Fibroblast of peridontal ligament (primary cell): ENCODE measurements around the gene ZNF165.
A peak's percentile ranks its signal among the peaks of the same experiment; 100 is the strongest.
"Not testable (repeated sequence)": the region's sequence is repeated elsewhere in the genome, so short reads cannot be mapped to it uniquely, and the experiment has no call there.

Experiments used
- DNase-seq: peaks from one replicate; pipeline ENCODE4 v3.0.0-alpha.2; 2010; ENCODE audit errors: extremely low read depth

The ZNF165 gene

GRCh38 chr6:28080381-28080630 lies at the start of gene ZNF165:
ZNF165 (plus strand) TSS chr6:28080568; CDS start chr6:28085481, 4,913 bp downstream.
- DNase-seq, result not testable (repeated sequence)

- DNase-seq, result no peak
These were observed 26.8 kb upstream of the ZNF165 start for GRCh38 chr6:28053584-28053983.

DNA sequence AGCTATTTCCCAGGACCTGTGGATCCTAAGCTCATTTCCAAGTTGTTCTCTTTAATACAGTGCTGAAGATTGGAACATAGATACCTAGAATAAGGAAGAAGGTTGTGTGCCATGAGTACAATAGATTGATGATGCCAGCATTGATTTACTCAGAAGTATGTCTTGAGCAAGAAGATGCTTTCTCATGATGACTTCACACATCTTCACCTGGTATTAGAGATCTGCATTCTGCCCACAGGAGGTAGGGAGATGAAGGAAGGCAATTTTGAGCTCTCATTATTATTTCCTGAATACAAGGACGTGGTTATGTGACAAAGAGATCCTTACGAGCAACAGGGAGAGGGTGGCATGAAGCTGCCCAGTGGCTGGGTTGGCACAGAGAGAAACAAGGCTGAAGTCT lies 20.0 kb upstream of the ZNF165 start:
- DNase-seq, result no peak

- no peak for DNase-seq
These were observed 16.1 kb upstream of the ZNF165 start for GRCh38 chr6:28064272-28064671.

DNA sequence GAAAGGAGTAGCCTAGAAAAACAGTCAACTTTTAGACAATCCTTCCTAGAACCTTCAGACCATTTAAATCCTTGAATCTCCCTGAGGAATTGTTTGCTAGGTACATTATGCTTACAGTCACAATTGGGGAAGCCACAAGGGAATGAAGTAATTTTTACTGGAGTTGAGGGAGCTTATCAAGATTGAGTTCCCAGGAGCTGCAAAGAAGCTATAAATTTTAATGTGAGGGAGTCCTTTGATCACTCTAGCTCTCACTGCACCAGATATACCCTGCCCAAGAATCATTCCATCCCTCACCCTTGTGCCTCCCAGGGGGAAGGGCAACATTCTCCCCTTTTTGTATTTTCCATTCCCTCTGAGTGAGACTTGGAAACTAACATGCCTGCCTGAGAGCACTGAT lies 12.3 kb upstream of the ZNF165 start:
- DNase-seq, result no peak

- not testable (repeated sequence) for DNase-seq
These were observed 9.4 kb upstream of the ZNF165 start for GRCh38 chr6:28070968-28071367.

- no peak for DNase-seq
These were observed 2.3 kb upstream of the ZNF165 start for GRCh38 chr6:28078050-28078449.

DNA sequence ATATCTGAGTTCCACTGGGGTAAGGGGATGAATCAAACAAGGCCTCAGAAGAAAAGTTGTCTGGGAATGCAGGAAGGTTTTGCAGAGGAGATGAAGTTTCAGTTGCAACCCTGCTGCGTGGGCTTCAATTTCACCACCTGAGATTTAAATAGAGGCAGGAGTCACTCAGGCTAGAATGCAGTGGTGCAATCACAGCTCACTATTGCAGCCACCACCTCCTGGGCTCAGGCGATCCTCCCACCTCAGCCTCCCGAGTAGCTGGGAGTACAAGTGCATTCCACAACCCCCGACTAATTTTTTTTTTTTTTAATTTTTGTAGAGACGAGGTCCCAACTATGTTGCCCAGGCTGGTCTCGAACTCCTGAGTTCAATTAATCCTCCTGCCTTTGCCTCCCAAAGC lies 1.5 kb upstream of the ZNF165 start:
- no peak for DNase-seq

DNA sequence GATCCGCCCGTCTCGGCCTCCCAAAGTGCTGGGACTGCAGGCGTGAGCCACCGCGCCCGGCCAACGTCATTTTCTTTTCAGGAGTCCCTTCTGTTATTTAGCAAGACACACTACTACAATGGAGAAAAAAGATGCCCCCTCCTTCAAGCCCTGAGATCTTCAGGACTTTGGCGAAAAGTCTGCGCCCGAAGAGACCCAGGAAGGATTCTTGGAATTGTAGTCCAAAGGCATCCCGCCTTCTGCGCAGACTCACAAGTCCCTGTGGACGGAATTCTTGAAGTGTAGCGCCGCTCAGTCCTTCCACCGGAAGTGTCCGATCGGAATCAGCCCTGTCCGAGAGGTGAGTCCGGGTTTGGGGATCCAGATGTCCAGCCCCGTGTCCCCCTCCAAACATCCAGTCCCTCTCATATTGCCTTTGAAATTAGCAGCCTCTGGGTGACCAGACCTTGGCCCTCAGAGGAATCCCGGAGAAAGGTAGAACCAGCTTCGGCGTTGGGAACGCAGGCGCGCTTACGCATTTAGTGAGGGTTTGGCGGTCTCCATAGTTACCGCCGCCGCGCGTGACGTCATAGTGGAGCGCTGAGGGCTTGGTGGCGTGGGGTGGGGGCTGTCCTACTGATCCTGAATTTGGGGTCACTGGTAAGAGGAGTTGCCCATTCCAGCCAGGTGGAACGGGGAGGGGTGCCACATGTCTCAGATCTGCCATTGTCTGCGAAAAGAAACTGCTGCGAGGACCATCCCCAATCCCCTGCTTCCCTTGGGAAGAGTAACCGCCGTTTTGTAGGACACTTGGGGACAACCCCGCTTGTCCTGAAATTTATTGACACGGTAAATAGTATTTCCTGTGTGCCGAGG lies 490 bp downstream of the ZNF165 start:
- DNase-seq, result peak; percentile 99

DNA sequence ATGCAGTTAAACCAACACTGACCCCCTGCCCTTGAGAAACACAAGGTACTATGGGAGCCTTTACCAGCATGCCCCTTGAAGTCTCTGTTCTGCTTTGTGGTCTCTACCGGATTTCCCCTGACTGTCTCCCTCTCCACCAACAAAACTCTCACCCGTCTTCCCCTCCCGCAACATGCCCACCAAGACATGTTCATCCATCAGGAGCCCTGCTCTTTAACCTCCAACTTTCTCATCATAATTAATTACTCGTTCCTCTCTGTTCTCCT lies 1.1 kb downstream of the ZNF165 start:
- DNase-seq, result no peak

DNA sequence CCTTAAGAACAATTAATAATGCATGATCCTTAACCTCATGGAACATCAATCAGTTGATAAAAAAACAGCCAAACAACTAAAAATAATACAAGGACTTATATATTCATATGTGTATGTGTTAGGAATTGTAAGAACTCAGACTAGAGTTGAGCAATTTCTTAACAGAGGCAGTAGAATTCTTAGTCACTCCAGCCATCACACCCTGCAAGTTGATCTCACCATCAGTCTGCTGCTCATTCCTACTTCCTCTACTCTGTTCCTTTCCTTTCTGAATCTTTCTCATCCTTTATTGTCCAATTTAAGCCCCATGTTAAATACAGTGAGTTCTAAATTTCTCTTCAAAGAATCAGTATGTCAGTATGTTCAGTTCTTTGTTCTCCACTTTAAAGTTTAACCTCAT lies 2.6 kb downstream of the ZNF165 start:
- DNase-seq, result no peak

GRCh38 chr6:28089054-28089453 lies 8.7 kb downstream of the ZNF165 start:
- no peak for DNase-seq

DNA sequence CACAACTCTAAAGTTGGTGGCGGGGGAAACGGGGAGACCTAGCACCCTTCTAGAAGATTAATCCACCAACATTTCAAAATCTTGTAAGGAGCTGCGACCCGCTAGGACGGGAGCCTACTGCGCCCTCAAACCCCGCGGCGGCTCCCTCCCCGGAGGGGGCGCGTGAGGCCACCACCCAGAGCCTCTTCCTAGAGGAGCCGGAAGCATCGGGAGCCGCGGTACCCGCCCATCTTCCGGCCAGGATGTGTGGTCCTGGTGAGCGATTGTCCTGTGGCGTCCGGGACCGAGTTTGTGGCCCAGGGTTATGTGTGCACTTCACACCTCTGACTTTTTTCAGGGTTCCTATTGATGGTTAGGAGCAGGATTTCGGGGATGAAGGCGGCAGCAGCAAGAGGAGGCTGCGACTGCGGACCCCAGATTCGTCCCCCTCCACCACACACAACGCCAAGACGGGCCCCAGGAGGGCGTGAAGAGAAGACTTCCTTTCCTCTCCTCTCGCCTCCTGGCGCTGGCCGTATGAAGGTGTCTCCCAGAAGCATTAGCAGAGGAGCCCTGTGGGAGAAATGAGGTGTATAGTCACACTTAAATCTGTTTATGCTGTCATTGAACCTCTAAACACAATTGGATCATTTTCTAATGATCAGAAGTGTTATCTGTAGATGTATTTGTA lies 10.7 kb downstream of the ZNF165 start:
- DNase-seq, result no peak

DNA sequence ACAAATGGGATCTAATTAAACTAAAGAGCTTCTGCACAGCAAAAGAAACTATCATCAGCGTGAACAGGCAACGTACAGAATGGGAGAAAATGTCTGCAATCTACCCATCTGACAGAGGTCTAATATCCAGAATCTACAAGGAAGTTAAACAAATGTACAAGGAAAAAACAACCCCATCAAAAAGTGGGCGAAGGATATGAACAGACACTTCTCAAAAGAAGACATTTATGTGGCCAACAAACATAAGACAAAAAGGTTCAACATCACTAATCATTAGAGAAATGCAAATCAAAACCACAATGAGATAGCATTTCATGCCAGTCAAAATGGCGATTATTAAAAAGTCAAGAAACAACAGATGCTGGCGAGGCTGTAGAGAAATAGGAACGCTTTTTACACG lies 21.9 kb downstream of the ZNF165 start:
- DNase-seq, result not testable (repeated sequence)

GRCh38 chr6:28102699-28103098 lies 22.3 kb downstream of the ZNF165 start:
- not testable (repeated sequence) for DNase-seq

- peak; percentile 66 for DNase-seq
These were observed 24.2 kb downstream of the ZNF165 start for GRCh38 chr6:28104392-28105244.

GRCh38 chr6:28105245-28105639 lies 24.9 kb downstream of the ZNF165 start:
- peak; percentile 26 for DNase-seq

DNA sequence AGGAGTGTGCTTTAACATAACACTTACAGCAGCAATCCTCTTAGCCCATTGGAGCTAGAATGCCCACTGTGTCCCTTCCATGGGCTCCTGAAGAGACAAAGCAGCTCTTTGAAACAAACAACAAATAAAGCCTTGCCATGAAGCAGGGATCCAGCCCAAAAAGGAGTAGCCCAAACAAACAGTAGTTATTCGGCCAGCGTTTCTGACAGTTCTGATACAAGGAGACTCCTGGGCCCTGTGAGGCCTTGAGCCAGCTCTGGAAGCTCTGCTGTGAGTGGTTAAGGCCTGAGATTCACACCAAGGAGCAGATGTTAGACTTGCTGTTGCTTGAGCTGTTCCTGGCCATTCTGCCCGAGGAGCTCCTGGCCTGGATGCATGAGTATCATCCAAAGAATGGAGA lies 27.1 kb downstream of the ZNF165 start:
- DNase-seq, result no peak

GRCh38 chr6:28111964-28112363 lies 31.6 kb downstream of the ZNF165 start:
- no peak for DNase-seq

- DNase-seq, result no peak
These were observed 35.4 kb downstream of the ZNF165 start for GRCh38 chr6:28115799-28116198.

DNA sequence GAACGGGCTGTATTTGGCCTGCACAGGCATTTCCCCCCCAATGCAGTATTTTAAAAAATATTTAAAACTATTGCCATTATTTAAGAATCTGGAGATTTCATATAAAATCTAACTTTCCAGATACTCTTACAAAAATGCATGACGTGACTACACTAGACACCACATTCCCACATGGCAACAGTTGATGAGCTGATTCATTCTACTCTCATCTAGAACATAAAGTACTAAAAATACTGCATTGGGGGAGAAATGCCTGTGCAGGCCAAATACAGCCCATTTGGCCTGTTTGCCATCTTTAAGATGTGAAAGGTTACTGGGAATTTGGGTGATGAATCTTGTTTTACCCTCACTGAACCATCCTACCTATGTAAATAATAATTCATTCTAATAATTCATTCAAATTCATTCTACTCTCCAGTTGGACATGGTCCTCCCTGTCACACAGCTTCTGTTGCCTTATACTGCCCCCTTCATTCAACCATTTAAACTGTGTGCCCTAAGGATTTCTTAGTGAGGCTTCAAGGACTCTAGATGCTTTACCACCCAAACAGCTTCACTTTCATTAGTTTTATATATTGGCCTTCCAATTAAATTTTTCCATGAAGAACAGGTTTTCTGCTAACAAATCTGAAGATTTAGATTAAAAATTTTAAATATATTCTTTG lies 37.1 kb downstream of the ZNF165 start:
- DNase-seq, result no peak

DNA sequence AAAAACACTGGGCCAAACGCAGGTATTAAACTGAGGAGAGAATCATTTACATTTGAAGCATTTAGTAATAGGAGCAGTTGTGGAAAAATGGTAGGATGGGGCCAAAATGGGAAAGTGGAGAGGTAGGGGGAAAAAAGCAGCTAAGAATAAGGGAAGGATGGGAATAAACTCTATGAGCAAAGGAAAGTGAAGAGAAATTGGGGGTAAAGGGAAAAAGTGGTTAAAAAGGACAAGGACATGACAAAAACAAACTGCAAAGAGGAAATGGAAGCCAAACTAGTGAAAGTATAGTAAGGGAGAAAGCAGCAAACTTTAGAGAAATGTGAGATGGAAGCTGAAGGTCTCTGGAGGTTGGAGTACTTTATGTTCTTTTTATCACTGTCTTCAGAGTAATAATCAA lies 37.8 kb downstream of the ZNF165 start:
- no peak for DNase-seq
